ENCODE data around the gene DCBLD2. TPM values are rescaled to one million over a fixed set of nuclear protein-coding genes. Genes with fewer than 3 reads are reported as not detected.

Gene DCBLD2
- total RNA-seq, 1 donor from 2014 or later: 145 TPM

GRCh38 chr3:98856724-98857123, 44.8 kb downstream of the DCBLD2 start:
- H3K27ac Mint-ChIP-seq: no peak overlapping the region
- H3K9me3 ChIP-seq (ENCODE audit: low read depth): no peaks in the 10 kb centered on the region
- H3K9me3 Mint-ChIP-seq: peaks cover 58% of the 10 kb centered on the region
- H2AFZ ChIP-seq (replicated peaks): no peak overlapping the region
- H4K20me1 ChIP-seq (ENCODE audit: low read depth): no peaks in the 10 kb centered on the region
- H3K9ac ChIP-seq: no peak overlapping the region
- no peak overlapping the region for H3K27ac ChIP-seq
- TF ChIP-seq EZH2phosphoT487 (IDR thresholded peaks at IDR 0.05) (no peak), EZH2 (IDR thresholded peaks at IDR 0.05) (no peak), CTCF (IDR thresholded peaks at IDR 0.05) (no peak)
- peaks cover 78% of the 10 kb centered on the region for H3K79me2 ChIP-seq (ENCODE audit: low read depth)
- H3K4me3 Mint-ChIP-seq: no peak overlapping the region
- peaks cover 78% of the 10 kb centered on the region for H3K36me3 Mint-ChIP-seq
- H3K4me1 Mint-ChIP-seq: no peaks in the 10 kb centered on the region
- H3K27me3 Mint-ChIP-seq (ENCODE audit: insufficient read depth, low read depth): peaks cover 2% of the 10 kb centered on the region
- no peak for DNase-seq (ENCODE audit: low spot score)
- H3K36me3 ChIP-seq: no peaks in the 10 kb centered on the region
- no peak overlapping the region for H3K4me3 ChIP-seq
- no peaks in the 10 kb centered on the region for H3K4me1 ChIP-seq
- H3F3A ChIP-seq (ENCODE audit: low read depth): no peaks in the 10 kb centered on the region
- H3K27me3 ChIP-seq: no peaks in the 10 kb centered on the region
- no peak overlapping the region for H3K4me2 ChIP-seq

GRCh38 chr3:98855806-98856400, 45.6 kb downstream of the DCBLD2 start:
- Mint-ChIP-seq H3K27ac (no peak overlapping the region), H3K36me3 (peaks cover 76% of the 10 kb centered on the region), H3K9me3 (peaks cover 51% of the 10 kb centered on the region), H3K4me3 (no peak overlapping the region), H3K4me1 (no peaks in the 10 kb centered on the region), H3K27me3 (ENCODE audit: insufficient read depth, low read depth) (peaks cover 2% of the 10 kb centered on the region)
- DNase-seq (ENCODE audit: low spot score): no peak
- Histone ChIP-seq H3K9me3 (ENCODE audit: low read depth) (no peaks in the 10 kb centered on the region), H3K4me3 (no peak overlapping the region), H3K4me2 (no peak overlapping the region), H3K4me1 (no peaks in the 10 kb centered on the region), H3K27me3 (no peaks in the 10 kb centered on the region), H3K27ac (no peak overlapping the region), H3K9ac (no peak overlapping the region), H2AFZ (replicated peaks) (no peak overlapping the region), H4K20me1 (ENCODE audit: low read depth) (no peaks in the 10 kb centered on the region), H3K36me3 (no peaks in the 10 kb centered on the region), H3K79me2 (ENCODE audit: low read depth) (peaks cover 79% of the 10 kb centered on the region), H3F3A (ENCODE audit: low read depth) (no peaks in the 10 kb centered on the region)
- TF ChIP-seq CTCF (IDR thresholded peaks at IDR 0.05) (no peak), EZH2phosphoT487 (IDR thresholded peaks at IDR 0.05) (no peak), EZH2 (IDR thresholded peaks at IDR 0.05) (no peak)

- DNase-seq (ENCODE audit: low spot score): no peak
- peaks cover 52% of the 10 kb centered on the region for H3K36me3 Mint-ChIP-seq
- H3K4me3 Mint-ChIP-seq: no peak overlapping the region
- no peak overlapping the region for H3K27ac ChIP-seq
- no peaks in the 10 kb centered on the region for H3K27me3 Mint-ChIP-seq (ENCODE audit: insufficient read depth, low read depth)
- H3K4me2 ChIP-seq: no peak overlapping the region
- H3K9me3 ChIP-seq (ENCODE audit: low read depth): no peaks in the 10 kb centered on the region
- peaks cover 3% of the 10 kb centered on the region for H3K9me3 Mint-ChIP-seq
- no peak overlapping the region for H3K4me3 ChIP-seq
- H3K4me1 Mint-ChIP-seq: no peaks in the 10 kb centered on the region
- H3K4me1 ChIP-seq: no peaks in the 10 kb centered on the region
- no peaks in the 10 kb centered on the region for H3K27me3 ChIP-seq
- peaks cover 40% of the 10 kb centered on the region for H3K79me2 ChIP-seq (ENCODE audit: low read depth)
- no peak overlapping the region for H2AFZ ChIP-seq (replicated peaks)
- no peaks in the 10 kb centered on the region for H4K20me1 ChIP-seq (ENCODE audit: low read depth)
- no peaks in the 10 kb centered on the region for H3F3A ChIP-seq (ENCODE audit: low read depth)
- no peak for TF ChIP-seq EZH2 (IDR thresholded peaks at IDR 0.05)
- TF ChIP-seq EZH2phosphoT487 (IDR thresholded peaks at IDR 0.05): no peak
- TF ChIP-seq CTCF (IDR thresholded peaks at IDR 0.05): no peak
- no peak overlapping the region for H3K27ac Mint-ChIP-seq
- H3K9ac ChIP-seq: no peak overlapping the region
- H3K36me3 ChIP-seq: peaks cover 14% of the 10 kb centered on the region
These were observed 53.4 kb downstream of the DCBLD2 start for GRCh38 chr3:98848108-98848507.
